Panc1 (cell line): ENCODE results near the gene RARA.

Source experiments
- CTCF ChIP-seq: fragments of 450-650 bp; IDR thresholded peaks from 2 replicates; pipeline ENCODE4 v1.5.1; 2017; ENCODE audit warnings: mild to moderate bottlenecking
- REST ChIP-seq, 2 experiments: IDR thresholded peaks; 2 replicates each; pipeline ENCODE4 v1.6.1; 2011 to 2012; ENCODE audit warnings: low read depth in 2 of 2, control low read depth in 1 of 2, low read length in 1 of 2, mild to moderate bottlenecking in 1 of 2, moderate library complexity in 1 of 2; ENCODE audit not compliant: insufficient read depth in 1 of 2
- SIN3A ChIP-seq: IDR thresholded peaks from 2 replicates; pipeline ENCODE4 v1.6.1; 2012; ENCODE audit warnings: low read depth, mild to moderate bottlenecking, low read length, moderate library complexity, borderline replicate concordance; ENCODE audit not compliant: insufficient read depth

GRCh38 chr17:40328386-40328766 is 19.4 kb downstream of the RARA start:
- TF ChIP-seq CTCF (no peak), SIN3A (no peak), REST (IDR thresholded peaks at IDR 0.05; ENCODE audit: insufficient read depth in 1 of 2, low read depth in 2 of 2, low read length in 1 of 2) (no peak)
